A172 (cell line): ENCODE data around the gene TMEM59L. TPM values are rescaled to one million over a fixed set of nuclear protein-coding genes. Genes with fewer than 3 reads are reported as not detected.
"Not testable (repeated sequence)": the region's sequence is repeated elsewhere in the genome, so short reads cannot be mapped to it uniquely, and the experiment has no call there.

Source experiments
- DNase-seq: peaks from one replicate; pipeline ENCODE4 v3.0.0-alpha.2; 2015; ENCODE audit warnings: low spot score
- total RNA-seq: library from RNA; depleted of rRNA; stranded (reverse); fragments of >200 nt; shearing (Covaris generic); gene quantifications from 2 replicates; pipeline ENCODE4 v1.2.3, GENCODE V29; 2014

Gene TMEM59L
- total RNA-seq, 1 experiment from 2014 or later: 5.2 TPM

DNA sequence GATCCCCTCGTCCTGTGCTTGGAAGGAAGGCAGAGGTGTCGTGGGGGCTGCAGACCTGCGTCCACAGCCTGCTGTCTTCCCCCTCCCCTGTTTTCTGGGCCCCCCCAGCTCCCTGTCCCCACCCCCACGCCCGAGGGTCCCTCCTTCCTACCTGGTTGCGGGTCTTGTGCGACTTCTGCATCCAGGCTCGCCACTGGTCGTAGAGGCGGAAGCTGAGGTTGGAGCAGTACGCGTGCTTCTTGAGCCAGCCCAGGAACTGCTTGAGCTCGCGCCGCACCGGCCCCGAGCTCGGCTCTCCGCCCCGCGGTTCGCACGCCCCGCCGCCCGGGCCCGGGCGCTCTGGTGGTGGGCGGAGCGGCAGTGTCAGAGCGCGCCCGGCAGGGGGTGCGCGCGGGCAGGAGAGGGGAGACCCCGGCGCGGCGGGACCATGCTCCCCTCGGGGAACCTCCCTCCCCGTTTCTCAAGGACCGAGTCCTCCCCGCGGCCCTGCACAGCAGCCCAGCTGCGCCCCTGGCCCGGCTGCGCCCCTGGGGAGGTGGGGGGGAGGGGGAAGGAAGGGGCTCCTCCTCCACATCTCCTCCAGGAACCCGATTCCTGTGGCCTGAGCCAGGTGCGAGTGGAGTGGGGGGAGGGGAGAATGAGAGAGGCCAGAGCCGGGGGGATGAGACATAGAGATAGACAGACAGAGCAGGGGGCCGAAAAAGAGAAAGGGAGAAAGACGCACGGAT is 18.4 kb upstream of the TMEM59L start:
- peak; percentile 44 for DNase-seq

DNA sequence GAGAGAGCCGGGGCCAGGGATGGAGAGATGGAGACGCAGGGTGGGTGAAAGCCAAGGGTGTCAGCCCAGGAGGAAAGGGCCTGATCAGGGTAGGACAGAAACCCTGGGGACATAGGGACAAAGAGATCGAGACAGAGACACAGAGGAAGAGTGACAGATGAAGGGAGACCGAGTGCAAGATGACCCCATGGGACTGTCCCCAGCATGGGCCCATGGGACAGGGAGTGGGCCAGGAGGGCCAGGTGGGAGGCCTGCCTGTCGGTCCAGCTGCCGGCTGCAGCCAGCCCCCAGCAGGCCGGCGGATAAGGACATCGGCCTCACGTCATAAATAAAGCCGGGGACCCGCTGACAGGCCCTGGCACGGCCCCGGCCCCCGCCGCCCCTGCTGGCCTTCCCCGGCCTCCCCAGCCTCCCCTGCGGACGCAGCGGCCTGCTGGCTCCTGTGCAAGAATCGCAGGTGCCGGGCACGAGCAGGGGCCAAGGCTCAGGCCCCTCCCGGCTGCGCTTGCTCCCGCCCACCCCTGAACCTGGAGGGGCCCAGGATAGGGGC is 17.8 kb upstream of the TMEM59L start:
- DNase-seq: no peak

DNA sequence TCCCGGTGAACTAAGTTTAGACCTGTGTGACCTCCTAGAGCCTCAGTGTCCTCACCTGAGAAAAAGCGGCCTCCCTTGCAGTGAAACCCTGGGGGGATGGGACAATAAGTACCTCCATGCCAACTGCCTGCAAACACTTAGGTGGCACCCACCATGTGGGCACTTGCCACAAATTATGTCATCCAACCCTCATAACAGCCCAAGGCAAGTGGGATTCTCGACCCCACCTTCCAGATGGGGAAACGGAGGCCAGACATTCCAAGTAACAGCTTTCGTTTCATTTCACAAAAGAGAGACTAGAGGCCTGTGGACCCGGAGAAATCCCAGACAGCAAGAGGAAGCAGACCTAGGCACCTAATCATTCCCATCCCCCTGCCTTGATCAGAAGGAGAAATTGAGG is 17.2 kb upstream of the TMEM59L start:
- no peak for DNase-seq

DNA sequence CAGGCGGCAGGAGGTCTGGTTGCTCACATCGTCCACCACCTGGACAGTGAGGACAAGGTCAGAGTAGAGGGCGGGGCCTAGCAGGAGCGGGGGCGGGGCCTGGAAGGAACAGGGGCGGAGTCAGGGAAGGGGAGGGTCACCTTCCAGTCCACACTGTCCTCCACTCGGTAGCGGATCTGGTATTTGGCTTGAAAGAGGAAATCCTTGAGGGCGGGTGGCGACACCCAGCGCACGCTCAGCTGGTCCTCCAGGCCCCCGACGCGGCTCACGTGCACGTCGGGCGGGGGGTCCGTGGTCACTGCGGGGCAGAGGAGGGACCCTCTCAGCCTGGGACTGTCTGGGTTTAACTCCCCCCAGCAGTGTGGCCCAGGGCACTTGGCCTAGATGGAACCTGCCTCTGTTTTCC is 15.9 kb upstream of the TMEM59L start:
- peak; percentile 46 for DNase-seq

DNA sequence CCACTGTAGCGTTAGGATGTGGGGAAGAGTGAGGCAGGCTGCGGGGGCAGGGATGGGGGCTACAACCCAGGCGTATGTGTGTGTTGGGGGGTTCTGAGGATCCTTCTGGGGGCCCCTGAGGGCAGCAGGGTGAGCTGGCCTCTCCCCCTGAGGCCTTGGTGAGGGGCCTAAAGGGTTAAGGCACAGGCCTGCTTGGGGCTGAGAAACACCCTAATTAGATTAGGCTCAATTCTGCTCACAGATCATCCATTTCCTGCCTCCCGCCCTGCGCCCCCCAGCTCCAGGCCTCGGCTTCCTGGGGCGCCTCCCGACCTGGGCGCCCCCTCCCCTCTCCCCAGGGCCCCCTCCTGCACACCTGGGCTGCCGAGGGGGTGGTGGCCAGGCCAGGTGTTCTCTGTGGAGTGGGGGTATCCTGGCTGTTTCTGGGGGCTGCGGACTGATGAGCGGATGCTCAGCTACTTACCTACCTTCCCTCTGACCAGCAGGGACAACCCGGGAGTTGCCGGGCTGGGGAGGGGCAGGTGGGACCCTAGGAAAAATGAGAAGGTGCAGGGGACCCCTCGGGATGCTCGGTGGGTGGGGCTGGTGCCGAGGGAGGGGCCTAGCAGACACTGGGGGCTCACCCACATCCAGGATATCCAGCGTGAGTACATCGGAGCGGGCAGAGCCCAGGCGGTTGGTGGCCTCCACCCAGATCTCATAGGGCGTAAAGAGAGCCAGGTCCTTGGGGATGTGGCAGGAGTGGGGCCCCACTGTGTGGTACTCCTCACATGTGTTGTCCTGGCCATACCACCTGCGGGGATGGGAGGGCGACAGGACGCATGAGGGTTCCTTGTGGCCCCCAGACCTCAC is 14.6 kb upstream of the TMEM59L start:
- no peak for DNase-seq

DNA sequence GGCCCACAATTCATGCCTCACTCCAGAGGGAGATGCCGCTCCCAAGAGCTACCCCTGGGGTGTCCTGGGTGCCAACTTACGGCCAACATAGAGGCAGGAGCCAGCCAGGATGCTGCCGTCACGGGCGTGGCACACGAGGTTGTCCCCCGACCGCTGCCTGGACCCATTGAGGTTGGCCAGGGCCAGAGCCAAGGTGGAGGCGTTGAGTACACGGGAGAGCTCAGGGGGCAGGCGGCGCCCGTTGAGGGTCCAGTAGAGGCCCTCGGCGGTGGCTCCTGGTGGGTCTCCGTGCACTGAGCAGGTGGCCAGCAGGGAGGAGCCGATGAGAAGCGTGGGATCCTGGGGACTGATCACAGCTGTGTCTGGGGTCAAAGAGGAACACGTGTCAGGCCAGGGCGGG is 13.2 kb upstream of the TMEM59L start:
- DNase-seq: no peak

DNA sequence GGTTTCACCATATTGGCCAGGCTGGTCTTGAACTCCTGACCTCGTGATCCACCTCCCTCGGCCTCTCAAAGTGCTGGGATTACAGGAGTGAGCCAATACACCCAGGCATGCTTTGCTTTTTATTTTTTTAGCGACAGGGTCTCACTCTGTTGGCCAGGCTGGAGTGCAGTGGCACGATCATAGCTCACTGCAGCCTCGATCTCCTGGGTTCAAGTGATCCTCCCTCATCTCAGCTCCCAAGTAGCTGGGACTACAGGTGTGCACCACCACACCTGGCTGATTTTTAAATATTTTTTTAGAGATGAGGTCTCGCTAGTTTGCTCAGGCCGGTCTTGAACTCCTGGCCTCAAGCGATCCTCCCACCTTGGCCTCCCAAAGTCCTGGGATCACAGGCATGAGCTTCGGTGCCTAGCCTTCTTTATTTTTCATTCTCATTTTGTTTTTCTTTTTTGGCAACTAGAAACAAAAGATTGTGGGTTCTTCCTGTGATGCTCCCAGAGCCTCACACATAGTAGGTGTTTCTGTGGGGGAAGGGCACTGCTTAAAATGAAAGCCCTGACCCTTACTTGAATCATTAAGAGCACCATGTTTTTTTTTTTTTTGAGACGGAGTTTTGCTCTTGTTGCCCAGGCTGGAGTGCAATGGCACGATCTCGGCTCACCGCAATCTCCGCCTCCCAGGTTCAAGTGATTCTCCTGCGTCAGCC is 11.8 kb upstream of the TMEM59L start:
- not testable (repeated sequence) for DNase-seq

DNA sequence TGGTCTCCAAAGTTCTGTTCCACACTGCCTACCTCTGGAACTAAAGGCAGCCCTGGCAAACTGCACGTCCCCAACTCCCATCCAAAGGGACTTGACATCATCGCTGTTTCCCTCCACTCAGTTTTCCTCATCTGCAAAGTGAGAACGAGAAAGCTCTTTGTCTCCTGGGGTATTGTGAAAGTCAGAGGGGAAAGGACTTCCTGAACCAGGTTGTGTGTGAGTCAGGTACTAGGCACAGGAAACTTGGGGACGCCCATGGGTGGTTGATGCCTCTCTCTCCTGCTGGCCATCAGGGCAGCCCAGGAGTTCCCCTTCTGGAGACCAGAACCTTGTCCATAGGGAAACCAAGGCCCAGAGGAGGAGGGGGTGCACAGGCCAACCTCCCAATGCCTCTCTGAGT is 10.8 kb upstream of the TMEM59L start:
- no peak for DNase-seq

DNA sequence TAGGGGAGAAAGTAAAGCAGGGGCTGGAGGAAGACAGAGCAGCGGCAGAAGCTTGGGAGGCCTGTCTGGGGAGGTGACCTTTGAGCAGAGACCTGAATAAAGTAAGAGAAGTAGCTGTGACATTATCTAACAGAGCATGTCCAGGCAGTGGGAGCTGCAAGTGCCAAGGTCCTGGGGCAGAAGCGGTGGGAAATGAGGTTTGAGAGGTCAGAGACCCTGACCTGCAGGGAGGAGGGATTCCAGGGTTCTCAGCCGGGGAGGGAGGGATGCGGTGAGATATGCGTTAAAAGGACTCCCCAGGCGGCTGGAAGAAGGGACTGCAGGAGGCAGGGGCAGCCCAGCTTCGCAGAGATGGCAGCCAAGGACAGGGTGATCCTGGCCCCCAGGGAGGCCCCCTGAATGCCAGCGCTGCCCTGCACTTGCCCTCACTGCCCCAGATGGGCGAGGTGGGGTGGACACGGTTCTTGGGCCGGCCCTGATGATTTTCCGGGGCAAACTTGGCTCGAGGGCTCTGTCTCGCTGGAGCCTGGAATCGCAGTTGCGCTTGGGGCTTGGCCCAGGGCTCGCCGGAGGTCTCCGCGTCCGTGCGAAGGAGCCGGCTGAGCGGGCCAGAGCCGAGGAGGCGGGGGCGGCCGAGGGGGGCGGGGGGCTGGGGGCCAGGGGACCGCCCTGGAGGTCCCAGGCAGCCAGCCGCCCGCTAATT is 9.3 kb upstream of the TMEM59L start:
- no peak for DNase-seq

DNA sequence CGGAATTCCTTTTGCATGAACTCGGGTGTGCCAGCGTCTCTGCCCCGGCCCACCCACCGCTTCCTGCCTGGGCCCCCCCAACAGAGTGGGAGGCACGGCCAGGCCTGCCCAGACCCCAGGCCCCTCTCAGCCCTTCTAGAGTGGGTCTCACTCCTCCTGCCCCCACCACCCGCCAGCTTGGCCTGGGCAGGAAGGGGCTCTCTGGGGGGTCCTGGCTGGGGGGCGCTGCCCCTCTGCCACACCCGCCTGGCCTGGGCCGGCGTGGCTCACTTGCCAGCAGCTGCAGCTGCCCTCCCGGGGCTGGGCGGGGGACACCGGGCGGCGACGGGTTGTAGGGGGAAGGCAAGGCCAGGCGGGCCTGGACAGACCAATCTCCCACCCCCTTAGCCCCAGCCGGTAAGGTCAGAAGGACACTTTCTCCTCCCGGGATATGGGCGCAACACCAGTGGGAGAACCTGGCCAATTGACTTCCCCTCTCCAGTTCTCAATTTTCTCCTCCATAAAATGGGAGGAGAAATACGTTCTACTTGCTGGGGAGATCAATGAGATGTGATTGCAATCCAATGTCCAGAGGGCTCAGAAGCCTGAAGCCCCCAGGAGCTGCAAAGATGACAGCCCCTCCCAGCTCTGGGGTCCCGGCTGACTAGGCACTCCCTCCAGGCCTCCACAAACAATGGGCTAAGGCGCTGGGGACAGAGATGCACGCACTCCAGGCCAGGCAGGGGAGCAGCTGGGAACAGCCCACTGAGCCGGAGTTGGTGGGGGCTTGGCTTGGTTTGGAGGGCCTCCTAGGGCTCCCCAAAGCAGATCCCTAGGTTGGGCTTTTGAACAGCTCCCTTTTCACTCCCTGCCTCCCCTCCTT is 8.5 kb upstream of the TMEM59L start:
- DNase-seq: no peak

DNA sequence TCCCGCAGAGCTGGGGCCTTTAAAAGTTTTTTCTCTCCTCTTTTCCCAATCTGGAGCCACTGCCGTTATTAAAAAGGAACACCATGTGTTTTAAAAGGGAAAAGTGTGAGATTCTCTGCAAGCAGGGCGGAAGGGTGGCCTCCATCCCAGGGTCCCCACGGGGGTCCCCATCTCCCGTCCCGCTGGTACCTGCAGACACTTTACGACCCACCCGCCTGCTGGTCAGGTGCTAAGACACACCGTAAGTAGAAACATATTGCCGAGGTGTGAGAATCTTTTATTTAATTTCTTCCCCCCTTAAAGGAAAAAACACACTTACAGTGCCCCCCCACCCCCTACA is 7.9 kb upstream of the TMEM59L start:
- no peak for DNase-seq

DNA sequence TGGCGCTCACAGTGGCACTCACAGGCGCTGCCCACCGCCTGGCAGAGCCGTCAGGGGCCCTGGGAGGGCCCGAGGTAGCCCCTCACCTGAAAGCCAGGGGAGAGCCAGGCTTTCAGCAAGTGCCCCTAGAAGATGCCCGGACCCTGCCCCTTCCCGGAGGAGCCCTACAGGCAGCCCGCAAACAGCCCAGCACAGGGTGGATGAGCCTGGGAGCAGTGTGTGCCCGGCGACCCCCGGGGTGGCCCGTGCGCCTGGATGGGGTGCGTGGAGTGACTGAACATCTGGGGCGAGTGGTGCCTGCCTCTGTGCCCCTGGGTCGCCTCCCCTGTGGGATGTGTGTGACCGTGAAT is 7.5 kb upstream of the TMEM59L start:
- DNase-seq: no peak

DNA sequence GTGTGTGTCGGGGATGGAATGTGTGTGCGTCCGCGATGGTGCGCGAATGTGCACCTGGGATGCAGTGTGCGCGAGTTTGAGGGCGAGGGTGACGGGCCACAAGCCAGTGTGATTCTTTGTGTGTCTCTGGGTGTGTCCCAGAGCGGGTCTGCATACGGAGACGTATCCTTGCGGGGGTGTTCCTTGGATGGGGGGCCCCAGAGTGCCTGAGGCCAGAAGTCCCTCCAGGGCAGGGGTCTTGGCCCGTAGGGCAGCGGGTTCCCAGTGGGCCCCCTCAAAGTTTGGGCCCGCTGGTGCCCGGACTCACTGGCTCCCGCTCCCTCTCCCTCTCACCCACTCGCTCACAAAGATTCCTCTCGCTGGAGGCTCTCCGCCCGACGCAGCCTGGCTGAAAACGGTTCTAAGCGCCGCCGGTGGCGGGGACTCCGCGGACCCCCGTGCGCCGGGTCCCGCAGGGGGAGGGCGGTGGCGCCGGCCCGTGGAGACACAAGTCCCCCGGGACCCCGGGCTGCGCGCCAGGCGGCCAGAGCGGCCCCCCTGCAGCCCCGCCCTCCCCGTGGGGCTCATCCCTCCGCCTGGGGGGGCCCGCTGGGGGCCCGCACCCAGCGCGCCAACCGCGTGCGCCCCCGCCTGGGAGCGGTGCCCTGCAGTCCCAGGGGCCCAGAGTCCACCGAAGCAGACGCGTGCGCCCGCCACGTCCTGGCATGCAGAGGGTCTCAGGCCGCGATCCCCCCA is 7.0 kb upstream of the TMEM59L start:
- no peak for DNase-seq

DNA sequence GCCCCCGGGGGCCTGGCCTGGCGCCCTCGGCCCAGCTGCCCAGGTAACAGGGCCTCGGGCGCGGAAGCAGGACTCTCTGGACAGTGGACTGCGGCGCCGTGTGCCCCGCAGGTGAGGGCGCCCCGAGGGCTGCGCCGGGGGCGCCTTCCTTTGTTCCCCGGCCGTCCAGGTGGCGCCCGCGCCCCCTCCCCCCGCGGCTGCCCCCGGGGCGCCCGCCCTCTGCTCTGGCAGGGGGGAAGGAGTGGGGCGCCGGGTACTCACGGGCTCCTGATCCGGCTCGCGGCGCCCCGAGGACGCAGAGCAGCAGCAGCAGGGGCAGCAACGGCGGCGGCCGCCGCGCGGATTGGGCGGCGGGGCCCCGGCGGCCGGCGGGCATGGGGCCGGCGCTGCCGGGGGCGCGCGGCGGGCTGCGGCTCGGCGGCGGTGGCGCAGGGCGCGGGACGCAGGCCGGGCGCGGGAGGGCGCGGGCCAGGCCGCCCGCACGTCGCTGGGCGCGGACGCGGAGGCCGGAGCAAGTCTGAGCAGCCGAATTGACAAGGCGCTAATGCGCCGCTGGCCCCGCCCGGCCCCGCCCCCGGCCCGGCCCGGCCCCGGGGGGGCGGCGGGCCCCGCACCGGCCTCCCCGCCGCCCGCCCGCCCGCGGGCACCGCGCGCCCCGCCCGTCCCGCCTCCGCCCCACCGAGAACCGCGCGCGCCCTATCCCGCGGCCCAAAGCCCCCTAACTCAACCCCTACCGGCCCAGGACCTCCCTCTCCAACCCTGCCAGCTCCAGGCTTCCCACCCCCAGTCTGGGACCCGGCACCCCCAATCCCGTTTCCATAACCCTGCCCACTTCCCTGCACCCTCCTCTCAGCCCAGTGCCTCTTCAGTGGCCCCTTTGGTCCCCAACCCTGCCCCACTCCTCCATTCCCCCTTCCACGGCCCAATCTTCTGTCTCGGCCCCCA is 6.1 kb upstream of the TMEM59L start, which contains the start of gene CRLF1:
TSS of gene CRLF1 (minus strand) at position 519 of the 945 bp plus-strand sequence. CDS start at position 376, 143 bp downstream.
- no peak for DNase-seq

DNA sequence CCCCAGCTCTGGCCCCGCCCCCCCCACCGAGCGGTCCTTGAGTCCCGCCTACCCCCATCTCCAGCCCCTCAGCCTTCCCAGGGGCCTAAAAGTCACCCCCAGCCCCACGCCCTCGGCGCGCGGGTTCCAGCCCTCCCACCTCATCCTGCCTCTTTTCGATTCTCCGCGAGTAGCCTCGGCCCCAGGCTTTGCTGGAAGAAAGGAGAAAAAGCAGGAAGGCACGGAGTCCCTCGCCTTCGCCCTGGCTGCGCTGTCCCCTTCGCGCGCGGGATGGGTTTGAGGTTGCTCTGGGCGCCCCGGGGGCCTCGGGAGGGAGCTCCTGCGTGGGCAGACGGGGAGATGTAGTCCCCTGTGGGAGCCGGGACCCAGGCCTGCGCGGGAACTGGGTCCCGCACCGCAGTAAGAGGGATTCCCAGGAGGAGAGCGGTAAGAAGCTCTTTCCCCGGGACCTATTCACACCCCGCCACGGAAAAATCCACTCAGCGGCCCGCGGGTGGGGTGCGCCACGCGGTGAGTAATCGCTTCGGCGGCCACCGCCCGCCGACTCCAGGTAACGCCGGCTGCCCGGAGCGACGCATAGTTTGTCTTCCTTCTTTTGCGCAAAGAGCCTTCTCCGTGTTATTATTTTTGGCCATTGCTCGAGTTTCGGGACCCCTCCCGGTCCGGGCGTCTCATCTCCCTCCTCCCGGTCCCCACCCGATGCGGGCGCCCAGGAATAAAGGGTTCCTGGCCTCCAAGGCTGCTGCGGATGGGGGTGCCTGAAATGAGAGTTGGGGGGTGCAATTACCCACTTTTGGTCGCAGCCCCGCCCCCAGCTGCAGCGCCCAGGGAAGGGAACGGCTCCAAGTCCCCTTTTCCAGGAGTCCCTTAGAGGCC is 5.2 kb upstream of the TMEM59L start:
- no peak for DNase-seq

DNA sequence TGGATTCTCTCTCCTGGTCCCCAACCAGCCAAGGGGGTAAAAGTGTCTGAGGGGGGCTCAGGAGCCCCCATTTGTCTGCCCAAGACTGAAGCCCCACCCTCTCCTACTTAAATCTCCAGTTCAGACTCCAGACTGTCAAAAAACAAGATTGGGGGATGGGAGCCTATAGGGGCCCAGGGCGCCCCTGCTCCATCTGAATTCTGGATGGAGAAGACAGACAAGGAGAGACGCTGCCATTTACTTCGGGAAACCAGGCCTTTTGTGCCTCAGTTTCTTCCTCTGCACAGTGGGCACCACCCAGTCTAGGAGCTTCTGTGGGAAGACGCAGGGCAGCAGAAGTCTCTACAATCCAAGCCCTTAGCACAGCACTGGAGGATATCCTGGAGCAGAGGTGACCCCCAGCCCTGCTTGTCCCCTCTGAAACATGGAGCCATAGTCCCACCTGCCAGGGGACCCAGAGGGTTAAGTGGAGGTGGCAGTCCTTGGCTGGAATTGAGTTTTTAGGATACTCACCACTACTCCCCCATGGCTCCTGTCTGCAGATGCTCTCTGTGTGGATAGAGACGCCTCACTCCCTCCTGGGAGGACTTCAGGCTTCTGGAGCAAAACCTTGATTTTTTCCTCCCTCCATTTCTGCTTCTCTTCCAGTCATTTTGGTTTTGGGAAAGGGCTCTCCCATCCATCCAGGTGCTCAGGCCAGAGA is 4.4 kb upstream of the TMEM59L start:
- no peak for DNase-seq
